Right hindlimb (tissue), 1 donor: ENCODE data around the gene TBC1D2B.
"Not testable (repeated sequence)": the region's sequence is repeated elsewhere in the genome, so short reads cannot be mapped to it uniquely, and the experiment has no call there.

Experiments used
- DNase-seq: peaks from one replicate; pipeline ENCODE4 v3.0.0-alpha.2; 2018

TBC1D2B gene

GRCh38 chr15:77999486-77999885 is 78.0 kb downstream of the TBC1D2B start:
- no peak for DNase-seq

DNA sequence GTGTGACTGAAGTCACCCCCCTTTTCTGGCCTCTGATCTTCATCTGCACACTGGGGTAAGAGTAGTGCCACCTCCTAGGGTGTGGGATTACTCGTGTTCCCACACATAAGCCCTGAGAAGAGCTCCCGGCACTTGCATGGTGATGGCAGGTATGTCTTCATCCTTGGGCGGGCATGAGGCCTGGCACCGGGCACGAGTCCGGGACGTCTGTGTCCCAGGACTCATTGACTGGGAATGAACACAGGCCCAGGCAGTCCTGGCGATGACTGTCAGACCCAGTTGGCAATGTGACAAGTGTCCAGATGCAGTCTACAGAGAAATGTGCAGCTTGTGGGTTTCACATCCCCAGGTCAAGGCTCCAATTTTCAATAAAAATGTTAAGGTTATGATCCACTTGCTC is 78.9 kb downstream of the TBC1D2B start:
- no peak for DNase-seq

DNA sequence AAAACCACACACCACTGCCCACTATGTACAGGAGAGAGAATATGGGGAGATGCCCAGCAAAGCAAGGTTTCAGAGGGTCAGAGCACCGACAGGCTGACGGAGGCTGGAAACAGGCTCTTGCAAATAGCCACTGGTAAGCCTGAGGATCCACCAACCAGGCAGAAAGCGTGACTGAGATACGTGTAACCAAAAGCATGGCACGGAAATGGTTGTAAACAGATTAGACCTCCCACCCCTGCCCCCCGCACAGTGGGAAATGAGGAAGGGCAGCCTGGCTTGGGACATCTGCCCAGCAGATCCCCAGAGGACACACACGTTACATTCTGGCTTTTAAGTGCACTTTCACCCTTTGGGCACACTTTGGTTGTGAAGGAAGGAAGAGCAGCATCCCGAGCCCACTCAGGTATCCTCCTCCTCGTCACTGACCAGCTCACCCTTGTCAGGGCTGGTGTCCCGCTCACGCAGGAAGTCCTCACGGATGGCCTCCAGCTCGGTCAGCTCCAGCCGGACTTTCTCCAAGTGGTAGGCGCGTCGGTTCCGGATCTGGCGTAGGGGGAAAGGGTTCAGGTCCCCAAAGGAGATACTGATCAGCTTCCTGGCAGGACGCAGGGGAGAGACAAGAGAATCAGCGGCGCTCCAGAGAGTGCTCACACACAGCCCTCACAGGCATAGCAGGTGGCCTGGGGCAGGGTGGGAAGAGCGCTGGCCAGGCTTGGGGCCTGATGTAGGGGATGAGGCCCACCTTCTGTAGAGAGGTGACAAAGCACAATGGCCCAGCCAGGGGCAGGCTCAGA is 79.6 kb downstream of the TBC1D2B start:
- DNase-seq: not testable (repeated sequence)

DNA sequence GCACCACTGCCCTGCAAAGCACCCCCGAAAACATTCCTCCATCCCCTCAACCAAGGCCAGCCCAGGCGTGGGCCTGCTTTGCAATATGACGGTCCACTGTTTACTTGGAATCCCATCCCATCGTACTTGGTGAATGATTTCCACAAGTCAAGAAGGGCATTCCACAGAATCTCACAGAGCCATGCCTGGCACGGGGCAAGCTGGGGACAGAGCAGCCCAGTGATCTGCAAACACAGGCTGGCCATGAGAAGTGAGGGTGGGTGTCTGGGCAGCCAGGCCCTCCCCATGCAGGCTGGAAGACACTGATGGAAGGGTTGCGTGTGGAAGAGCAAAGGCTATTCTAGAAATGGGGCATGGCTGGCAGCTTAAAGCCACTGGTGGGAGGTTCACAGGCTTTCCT is 80.3 kb downstream of the TBC1D2B start:
- not testable (repeated sequence) for DNase-seq

DNA sequence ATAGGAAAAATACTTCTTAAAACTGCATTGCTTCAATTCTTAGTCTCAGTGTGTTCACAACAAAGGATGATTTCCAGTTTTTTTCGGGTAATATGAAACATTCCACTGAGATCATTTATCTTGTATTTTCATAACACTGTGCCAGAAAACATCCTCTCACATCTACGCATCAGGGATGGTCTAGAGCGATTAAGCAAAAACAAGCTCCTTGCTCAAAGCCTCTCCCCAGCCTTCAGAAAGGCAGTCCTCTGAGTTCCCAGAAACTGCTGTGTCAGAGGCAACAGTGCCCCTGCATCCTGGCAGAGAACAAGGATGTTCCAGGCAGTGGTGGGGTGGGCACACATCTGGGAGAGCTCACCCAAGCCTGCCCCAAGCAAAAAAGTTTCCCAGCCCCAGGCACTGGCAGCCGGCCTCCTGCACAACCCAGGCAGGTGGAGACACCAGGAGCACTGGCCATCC is 80.8 kb downstream of the TBC1D2B start:
- DNase-seq: not testable (repeated sequence)

DNA sequence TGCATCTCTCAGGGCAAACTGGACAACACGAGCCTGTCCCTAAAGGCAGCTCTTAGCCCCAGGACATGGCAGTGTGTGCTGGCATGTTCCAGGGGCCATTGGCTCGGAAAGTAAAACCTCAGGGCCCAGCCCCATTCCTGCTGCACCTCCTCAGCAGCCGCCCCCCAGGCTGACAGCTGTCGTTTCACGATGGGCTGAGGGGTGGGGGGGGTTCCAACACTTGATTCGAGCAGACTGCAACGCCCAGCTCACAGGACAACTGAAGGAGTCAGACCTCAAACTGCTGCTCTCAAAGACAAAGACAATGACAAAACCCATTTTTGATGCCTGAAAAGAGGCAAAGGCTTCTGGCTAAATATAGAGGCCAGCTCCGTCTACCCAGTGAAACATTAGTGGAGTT is 81.3 kb downstream of the TBC1D2B start:
- DNase-seq: not testable (repeated sequence)

- DNase-seq: not testable (repeated sequence)
Measured at GRCh38 chr15:77995537-77995918, 82.0 kb downstream of the TBC1D2B start.

DNA sequence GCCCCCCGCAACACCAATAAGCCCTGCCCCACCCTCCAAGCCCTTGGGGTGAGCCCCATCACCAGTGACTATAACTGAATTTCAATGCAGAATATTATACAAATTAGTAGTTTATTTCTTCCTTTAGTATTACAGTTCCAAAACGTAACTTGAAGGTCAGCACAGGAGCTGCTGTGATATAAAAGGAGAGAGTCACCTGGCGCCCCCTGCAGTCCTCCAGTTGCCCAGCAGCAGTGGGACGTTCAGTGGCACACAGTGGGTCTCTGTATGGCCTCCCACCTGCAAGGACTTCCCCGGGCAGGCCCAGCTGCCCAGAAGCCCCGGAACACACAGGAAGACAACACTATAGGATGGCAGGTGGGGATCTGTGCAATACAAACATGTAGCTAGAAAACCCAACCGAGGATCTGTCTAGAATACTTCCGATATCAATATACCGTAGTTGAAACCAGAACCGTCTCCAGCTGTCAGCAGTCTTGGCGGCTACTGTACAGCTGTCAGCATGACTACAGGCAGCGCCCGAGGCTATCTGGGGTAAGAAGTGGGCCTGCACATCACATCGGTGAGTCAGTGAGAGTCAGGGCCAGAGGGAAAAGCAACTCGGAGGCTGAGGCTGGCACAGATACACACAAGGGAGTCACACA is 82.5 kb downstream of the TBC1D2B start:
- DNase-seq: not testable (repeated sequence)

GRCh38 chr15:77993970-77994693 is 83.4 kb downstream of the TBC1D2B start:
- DNase-seq: peak; percentile 77

- no peak for DNase-seq
Measured at GRCh38 chr15:77993374-77993911, 84.1 kb downstream of the TBC1D2B start.

- no peak for DNase-seq
Measured at GRCh38 chr15:77992356-77993222, 84.9 kb downstream of the TBC1D2B start.

DNA sequence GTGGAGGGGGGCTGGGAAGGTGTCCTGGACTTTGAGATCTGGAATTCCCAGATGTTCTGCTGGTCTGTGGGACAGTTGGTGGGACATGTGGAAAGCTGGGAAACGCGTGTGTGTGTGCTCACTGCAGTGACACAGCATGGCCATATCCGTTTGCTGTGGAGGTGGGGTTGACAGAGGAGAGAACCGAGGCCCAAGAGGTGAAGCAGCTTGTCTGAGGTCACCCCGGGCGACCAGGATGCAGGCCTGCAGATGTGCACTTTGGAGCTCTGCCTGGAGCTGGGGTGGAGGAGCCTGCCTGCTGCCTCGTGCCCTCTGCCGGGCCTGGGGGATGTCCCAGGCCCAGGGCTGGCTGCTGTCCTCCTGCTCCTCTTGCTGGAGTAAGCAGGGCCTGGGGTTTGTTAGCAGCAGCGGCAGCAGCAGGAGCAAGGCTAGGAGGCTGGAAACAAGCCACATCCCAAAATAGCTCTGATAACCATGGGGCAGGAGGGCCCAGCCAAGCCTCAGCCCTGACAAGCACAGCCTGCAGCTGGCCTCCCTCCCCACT is 85.8 kb downstream of the TBC1D2B start:
- peak; percentile 89 for DNase-seq

DNA sequence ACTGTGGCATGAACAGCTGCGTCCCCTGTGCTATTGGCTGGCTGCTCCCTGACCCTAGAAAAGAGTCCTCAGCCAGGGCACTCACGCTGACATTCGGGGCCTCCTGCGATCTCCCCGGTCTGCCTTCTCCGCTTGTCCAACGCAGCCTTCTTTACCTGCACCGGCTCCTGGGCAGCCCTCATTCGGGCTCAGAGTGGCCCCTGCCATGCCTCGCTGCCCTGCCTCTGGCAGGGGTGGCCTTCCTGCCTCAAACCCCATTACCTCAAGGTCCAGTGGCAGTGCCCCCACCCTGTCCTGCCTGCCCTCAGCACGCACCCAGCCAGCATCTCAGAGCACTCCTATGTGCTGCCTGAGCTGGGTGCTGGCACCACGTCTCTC is 86.5 kb downstream of the TBC1D2B start:
- DNase-seq: no peak

DNA sequence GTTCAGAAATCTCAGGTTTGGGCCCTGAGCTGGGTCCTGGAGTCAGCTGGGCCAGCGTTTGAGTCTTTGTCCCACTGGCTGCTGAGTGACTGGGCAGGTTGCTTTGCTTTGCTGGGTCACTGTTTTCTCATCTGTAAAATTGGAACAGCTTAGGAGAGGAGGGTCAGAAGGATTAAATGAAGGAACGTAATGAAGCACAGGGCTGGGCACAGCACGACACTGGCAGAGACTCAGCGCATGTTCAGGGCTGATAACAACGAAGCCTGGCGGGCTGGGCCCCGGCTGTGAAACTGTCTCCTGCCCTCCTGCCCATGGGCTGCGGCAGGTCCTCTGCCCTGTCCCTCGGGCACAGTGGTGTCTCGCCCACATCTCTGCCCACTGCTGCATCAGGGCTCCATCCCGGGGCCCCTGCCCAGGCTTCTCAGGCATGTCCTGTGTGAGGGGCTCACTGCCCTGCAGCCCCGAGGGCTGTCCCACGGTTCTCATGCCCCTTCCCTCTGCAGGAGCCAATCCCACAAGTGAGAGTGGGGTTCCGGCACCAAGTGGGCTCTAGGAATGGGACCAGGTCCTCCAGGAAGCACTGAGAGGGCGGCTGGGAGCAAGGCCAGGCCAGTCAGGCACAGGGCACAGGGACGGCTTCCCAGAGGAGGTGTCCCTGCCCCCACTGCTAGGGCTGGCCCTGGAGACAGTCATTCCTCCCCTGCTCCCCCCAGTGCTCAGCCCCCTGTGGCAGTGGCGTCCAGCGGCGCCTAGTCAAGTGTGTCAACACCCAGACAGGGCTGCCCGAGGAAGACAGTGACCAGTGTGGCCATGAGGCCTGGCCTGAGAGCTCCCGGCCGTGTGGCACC is 88.0 kb downstream of the TBC1D2B start:
- DNase-seq: no peak

DNA sequence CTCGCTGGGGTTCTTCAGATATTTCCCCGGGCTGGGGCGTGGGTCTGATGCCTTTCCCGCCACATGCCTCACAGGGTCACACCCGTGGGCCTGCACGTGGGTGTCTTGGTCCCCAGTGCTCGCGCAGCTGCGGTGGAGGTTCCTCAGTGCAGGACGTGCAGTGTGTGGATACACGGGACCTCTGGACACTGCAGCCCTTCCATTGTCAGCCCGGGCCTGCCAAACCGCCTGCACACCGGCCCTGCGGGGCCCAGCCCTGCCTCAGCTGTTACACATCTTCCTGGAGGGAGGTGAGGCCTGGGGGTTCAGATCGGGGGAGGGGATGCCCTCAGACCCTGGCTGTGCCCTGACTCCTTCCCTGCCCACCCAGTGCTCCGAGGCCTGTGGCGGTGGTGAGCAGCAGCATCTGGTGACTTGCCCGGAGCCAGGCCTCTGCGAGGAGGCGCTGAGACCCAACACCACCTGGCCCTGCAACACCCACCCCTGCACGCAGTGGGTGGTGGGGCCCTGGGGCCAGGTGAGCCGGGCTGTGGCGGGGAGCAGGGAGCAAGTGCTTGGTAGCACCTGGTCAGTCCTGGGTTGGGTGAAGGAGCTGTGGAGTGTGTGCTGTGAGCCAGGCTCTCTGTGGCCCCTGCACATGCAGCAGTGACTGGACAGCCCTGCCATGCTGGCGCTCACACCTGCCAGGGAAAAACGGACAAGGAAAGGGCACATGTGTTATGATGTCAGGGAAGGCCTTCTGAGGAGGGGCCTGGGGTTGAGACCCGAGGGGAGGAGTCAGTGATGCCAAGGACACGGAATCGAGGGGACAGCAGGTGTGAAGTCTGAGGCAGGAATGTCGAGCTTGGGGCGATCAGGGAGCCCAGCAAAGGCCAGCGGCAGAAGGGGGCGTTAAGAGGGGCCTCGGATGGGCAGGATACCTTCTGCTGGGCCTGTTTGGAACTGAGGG is 88.9 kb downstream of the TBC1D2B start:
- peak; percentile 55 for DNase-seq

DNA sequence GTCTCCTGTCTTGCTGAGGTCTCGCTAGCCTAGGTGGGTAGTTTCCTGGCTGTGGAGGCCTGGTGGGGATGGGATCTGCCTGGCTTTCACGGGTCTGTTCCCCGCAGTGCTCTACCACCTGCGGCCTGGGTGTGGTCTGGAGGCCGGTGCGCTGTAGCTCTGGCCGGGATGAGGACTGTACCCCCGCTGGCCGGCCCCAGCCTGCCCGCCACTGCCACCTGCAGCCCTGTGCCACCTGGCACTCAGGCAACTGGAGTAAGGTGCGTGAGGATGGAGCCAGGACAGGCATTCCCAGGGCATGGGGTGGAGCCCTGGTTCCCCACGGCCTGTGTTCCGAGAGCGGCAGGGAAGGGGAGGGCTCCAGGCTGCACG is 89.8 kb downstream of the TBC1D2B start:
- not testable (repeated sequence) for DNase-seq

DNA sequence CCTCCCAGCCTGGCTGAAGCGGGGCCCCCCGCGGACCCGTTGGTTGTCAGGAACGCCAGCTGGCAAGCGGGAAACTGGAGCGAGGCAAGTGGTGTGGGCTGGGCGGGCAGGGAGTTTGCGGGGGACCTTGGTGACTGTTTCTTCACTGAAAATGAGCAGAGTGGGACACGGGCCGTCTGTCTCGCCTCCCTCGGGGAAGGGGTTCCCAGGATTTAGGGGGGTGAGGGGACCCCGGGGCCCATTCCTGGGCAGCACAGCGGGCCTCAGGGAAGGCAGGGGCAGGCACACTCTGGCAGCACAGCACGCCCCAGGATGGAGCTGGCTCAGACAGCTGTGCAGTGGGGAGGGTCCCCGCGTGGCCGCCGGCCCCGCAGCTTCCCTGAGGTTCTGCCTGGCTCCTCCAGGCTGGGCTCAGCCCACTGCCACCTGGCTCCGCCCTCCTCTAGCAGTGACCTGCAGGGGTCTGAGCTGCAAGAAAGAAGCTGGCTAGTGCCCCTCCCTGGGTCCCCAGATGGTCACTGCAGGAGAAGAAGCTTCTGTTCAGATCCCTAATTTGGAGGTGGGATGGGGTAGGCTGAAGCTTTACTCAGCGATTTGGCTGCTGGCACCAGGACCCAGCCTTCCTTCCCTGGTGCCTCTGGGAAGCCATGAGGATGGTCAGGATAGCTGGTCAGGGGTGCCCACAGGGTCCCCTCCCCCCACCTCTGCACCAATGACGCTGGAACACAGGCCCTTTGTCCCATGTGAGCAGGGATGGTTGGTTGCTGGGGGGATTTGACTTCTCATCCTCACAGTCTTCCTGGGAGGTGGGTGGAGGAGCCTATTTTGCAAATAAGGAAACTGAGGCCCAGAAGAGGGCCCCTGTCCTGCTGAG is 90.4 kb downstream of the TBC1D2B start:
- no peak for DNase-seq

GRCh38 chr15:77985931-77986480 is 91.5 kb downstream of the TBC1D2B start:
- DNase-seq: no peak
